ENCODE data around the gene MXI1. TPM values are rescaled to one million over a fixed set of nuclear protein-coding genes. Genes with fewer than 3 reads are reported as not detected.

The MXI1 gene
- total and polyA plus RNA-seq, 4 donors, result 9.6 to 52.0 (median 14.2) TPM

- TF ChIP-seq, protein P1, sequence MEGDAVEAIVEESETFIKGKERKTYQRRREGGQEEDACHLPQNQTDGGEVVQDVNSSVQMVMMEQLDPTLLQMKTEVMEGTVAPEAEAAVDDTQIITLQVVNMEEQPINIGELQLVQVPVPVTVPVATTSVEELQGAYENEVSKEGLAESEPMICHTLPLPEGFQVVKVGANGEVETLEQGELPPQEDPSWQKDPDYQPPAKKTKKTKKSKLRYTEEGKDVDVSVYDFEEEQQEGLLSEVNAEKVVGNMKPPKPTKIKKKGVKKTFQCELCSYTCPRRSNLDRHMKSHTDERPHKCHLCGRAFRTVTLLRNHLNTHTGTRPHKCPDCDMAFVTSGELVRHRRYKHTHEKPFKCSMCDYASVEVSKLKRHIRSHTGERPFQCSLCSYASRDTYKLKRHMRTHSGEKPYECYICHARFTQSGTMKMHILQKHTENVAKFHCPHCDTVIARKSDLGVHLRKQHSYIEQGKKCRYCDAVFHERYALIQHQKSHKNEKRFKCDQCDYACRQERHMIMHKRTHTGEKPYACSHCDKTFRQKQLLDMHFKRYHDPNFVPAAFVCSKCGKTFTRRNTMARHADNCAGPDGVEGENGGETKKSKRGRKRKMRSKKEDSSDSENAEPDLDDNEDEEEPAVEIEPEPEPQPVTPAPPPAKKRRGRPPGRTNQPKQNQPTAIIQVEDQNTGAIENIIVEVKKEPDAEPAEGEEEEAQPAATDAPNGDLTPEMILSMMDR (IDR thresholded peaks at IDR 0.05; ENCODE audit: low read depth, low read length, missing input control), result no peak
These were observed 37.8 kb upstream of the MXI1 start (continued) for GRCh38 chr10:110169586-110169985.

DNA sequence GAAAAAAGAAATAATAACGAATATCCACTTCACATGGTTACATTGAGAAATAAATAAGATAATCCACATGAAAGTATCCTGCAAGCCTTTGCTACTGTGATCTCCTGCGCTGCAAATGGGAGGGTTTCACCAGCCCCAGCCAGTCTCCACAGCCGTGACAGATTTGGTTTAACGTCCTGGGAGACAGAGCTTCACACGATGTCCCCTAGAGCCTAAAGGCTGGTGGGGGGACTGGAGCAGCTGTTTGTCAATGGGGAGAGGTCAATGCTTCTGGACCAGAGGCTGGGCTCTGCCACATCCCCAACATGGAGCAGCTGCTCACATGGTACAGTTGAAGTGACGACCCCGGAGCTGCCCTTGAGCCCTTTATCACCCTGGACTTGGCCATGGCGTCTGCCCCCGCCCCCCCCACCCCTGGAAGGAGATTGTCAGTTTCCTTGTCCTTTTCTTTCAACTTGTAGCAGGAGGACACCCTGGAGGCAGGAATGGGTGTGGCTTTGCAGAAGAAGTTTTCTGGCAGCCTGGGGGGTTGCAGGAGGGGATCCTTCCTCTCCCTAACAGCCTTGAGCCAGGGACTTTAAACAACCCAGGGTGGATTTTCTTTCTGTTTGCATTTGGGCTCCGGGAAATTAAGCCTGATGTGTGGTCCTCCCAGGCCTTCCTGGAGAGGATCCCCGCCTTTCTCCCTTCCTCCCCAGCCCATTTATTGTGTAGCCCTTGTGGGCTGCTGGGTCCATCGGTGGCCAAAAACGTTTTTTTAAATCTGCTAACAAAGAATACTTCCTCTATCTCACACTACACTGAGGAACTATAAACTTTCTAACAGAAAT, 37.0 kb upstream of the MXI1 start:
- no peak overlapping the region for H3K4me3 ChIP-seq (ENCODE audit: low read depth in 1 of 3, low read length in 3 of 3)
- no peak overlapping the region for H3K27ac ChIP-seq (ENCODE audit: low read depth in 1 of 2, low read length in 2 of 2)
- 12% methylated on average over 13 of the region's 13 CpGs for whole genome bisulfite sequencing
- TF ChIP-seq MAX (IDR thresholded peaks at IDR 0.05), result no peak
- TF ChIP-seq TAF1 (conservative IDR thresholded peaks at IDR 0.05), result no peak
- no peak for TF ChIP-seq RAD21 (IDR thresholded peaks at IDR 0.05)
- TF ChIP-seq JUND (IDR thresholded peaks at IDR 0.05), result no peak
- no peak for TF ChIP-seq HNF4G (IDR thresholded peaks at IDR 0.05)
- TF ChIP-seq, protein P2, sequence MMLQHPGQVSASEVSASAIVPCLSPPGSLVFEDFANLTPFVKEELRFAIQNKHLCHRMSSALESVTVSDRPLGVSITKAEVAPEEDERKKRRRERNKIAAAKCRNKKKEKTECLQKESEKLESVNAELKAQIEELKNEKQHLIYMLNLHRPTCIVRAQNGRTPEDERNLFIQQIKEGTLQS (IDR thresholded peaks at IDR 0.05), result no peak
- TF ChIP-seq, protein P3, sequence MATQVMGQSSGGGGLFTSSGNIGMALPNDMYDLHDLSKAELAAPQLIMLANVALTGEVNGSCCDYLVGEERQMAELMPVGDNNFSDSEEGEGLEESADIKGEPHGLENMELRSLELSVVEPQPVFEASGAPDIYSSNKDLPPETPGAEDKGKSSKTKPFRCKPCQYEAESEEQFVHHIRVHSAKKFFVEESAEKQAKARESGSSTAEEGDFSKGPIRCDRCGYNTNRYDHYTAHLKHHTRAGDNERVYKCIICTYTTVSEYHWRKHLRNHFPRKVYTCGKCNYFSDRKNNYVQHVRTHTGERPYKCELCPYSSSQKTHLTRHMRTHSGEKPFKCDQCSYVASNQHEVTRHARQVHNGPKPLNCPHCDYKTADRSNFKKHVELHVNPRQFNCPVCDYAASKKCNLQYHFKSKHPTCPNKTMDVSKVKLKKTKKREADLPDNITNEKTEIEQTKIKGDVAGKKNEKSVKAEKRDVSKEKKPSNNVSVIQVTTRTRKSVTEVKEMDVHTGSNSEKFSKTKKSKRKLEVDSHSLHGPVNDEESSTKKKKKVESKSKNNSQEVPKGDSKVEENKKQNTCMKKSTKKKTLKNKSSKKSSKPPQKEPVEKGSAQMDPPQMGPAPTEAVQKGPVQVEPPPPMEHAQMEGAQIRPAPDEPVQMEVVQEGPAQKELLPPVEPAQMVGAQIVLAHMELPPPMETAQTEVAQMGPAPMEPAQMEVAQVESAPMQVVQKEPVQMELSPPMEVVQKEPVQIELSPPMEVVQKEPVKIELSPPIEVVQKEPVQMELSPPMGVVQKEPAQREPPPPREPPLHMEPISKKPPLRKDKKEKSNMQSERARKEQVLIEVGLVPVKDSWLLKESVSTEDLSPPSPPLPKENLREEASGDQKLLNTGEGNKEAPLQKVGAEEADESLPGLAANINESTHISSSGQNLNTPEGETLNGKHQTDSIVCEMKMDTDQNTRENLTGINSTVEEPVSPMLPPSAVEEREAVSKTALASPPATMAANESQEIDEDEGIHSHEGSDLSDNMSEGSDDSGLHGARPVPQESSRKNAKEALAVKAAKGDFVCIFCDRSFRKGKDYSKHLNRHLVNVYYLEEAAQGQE (IDR thresholded peaks at IDR 0.05), result no peak
- TF ChIP-seq EGR1 (IDR thresholded peaks at IDR 0.05; ENCODE audit: low read depth in 2 of 2), result no peak
- TF ChIP-seq GABPA (IDR thresholded peaks at IDR 0.05 in 1 of 2, conservative IDR thresholded peaks at IDR 0.05 in 1 of 2), result no peak
- TF ChIP-seq, protein P1 (IDR thresholded peaks at IDR 0.05; ENCODE audit: low read depth, low read length, missing input control), result no peak
- no peak for TF ChIP-seq HNF4A (conservative IDR thresholded peaks at IDR 0.05)
- no peak for TF ChIP-seq FOXA1 (IDR thresholded peaks at IDR 0.05)
- TF ChIP-seq NR2F2 (IDR thresholded peaks at IDR 0.05), result no peak
- TF ChIP-seq SP1 (IDR thresholded peaks at IDR 0.05), result no peak
- no peak for TF ChIP-seq FOXA2 (IDR thresholded peaks at IDR 0.05)
- TF ChIP-seq RXRA (IDR thresholded peaks at IDR 0.05), result no peak
- TF ChIP-seq, protein P4, sequence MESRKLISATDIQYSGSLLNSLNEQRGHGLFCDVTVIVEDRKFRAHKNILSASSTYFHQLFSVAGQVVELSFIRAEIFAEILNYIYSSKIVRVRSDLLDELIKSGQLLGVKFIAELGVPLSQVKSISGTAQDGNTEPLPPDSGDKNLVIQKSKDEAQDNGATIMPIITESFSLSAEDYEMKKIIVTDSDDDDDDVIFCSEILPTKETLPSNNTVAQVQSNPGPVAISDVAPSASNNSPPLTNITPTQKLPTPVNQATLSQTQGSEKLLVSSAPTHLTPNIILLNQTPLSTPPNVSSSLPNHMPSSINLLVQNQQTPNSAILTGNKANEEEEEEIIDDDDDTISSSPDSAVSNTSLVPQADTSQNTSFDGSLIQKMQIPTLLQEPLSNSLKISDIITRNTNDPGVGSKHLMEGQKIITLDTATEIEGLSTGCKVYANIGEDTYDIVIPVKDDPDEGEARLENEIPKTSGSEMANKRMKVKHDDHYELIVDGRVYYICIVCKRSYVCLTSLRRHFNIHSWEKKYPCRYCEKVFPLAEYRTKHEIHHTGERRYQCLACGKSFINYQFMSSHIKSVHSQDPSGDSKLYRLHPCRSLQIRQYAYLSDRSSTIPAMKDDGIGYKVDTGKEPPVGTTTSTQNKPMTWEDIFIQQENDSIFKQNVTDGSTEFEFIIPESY (IDR thresholded peaks at IDR 0.05), result no peak
- TF ChIP-seq YY1 (IDR thresholded peaks at IDR 0.05), result no peak
- no peaks in the 10 kb centered on the region for H3K36me3 ChIP-seq (ENCODE audit: control insufficient read depth in 4 of 4, insufficient read depth in 3 of 4, low read depth in 1 of 4, low read length in 3 of 4)
- no peaks in the 10 kb centered on the region for H3K4me1 ChIP-seq (ENCODE audit: control insufficient read depth in 4 of 4, insufficient read depth in 4 of 4, low read length in 3 of 4)
- no peak for DNase-seq (ENCODE audit: low spot score)
- H3K9ac ChIP-seq (ENCODE audit: low read depth in 1 of 2, low read length in 2 of 2), result no peak overlapping the region
- H3K27me3 ChIP-seq (ENCODE audit: control insufficient read depth in 4 of 4, insufficient read depth in 4 of 4, low read length in 3 of 4), result peaks cover 0 to 5% (median 0%) of the 10 kb centered on the region in 4 donors
- no peaks in the 10 kb centered on the region for H3K9me3 ChIP-seq (ENCODE audit: control insufficient read depth in 4 of 4, low read length in 3 of 4)
